Lower leg skin (tissue), 3 donors: ENCODE measurements around the gene ADCYAP1R1.

ENCODE experiments used
- CTCF ChIP-seq, 3 donors: fragments of 450-650 bp; IDR thresholded peaks; one replicate each; pipeline ENCODE4 v1.5.1; 2016; ENCODE audit warnings: antibody characterized with exemption in 3 of 3, mild to moderate bottlenecking in 3 of 3, moderate library complexity in 2 of 3
- POLR2A ChIP-seq, 2 donors: fragments of 450-650 bp; IDR thresholded peaks; one replicate each; pipeline ENCODE4 v1.6.1; 2016 to 2017; ENCODE audit warnings: antibody characterized with exemption in 2 of 2, mild to moderate bottlenecking in 1 of 2, moderate library complexity in 1 of 2

DNA sequence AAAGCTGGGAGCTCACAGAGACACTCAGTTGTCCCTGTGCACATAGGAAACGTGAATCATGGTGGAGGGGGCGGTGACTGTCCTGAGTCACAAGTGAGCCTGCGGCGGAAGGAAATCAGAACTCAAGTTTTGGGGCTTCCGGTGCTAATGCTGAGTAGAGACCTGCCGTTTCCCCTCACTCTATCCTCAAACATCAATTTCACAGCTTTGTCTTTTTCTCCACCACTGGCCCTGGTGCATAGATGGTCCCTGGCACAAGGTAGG, 21.9 kb downstream of the ADCYAP1R1 start:
- TF ChIP-seq POLR2A (IDR thresholded peaks at IDR 0.05) (no peak), CTCF (IDR thresholded peaks at IDR 0.05) (no peak)
